HEK293T (cell line): Measurements from ENCODE around the gene SP100.
"Not testable (repeated sequence)": the region's sequence is repeated elsewhere in the genome, so short reads cannot be mapped to it uniquely, and the experiment has no call there.

Experiments
- CTCF ChIA-PET: fragments of 350-600 bp; formaldehyde crosslinking; extraction: SDS; loops from one replicate; lab custom pipeline; 2021; ENCODE audit warnings: antibody characterized with exemption, inconsistent platforms; lab: Yijun Ruan, JAX
- POLR2A ChIA-PET: fragments of 350-600 bp; formaldehyde crosslinking; extraction: SDS; loops from one replicate; lab custom pipeline; 2020; ENCODE audit warnings: antibody characterized with exemption, inconsistent platforms; lab: Yijun Ruan, JAX
- DNase-seq: peaks from one replicate; pipeline ENCODE4 v3.0.0; 2012; ENCODE audit warnings: mixed read lengths; ENCODE audit errors: extremely low spot score
- ARNT ChIP-seq: fragments of 450-650 bp; IDR thresholded peaks from 2 replicates; pipeline ENCODE4 v1.6.1; 2017; ENCODE audit warnings: mild to moderate bottlenecking
- BHLHE40 ChIP-seq: fragments of 450-650 bp; IDR thresholded peaks from 2 replicates; pipeline ENCODE4 v1.6.1; 2016; ENCODE audit warnings: mild to moderate bottlenecking, moderate library complexity, borderline replicate concordance
- CTBP1 ChIP-seq: fragments of 450-650 bp; IDR thresholded peaks from 2 replicates; pipeline ENCODE4 v1.6.1; 2016; ENCODE audit warnings: borderline replicate concordance
- ELF4 ChIP-seq: fragments of 450-650 bp; IDR thresholded peaks from 2 replicates; pipeline ENCODE4 v1.6.1; 2017; ENCODE audit warnings: antibody characterized with exemption
- FOXA1 ChIP-seq: fragments of 450-650 bp; IDR thresholded peaks from 2 replicates; pipeline ENCODE4 v1.6.1; 2016; ENCODE audit warnings: mild to moderate bottlenecking
- FOXK2 ChIP-seq: fragments of 450-650 bp; IDR thresholded peaks from 2 replicates; pipeline ENCODE4 v1.6.1; 2016; ENCODE audit warnings: mild to moderate bottlenecking
- FOXM1 ChIP-seq: fragments of 450-650 bp; IDR thresholded peaks from 2 replicates; pipeline ENCODE4 v1.6.1; 2017; ENCODE audit warnings: mild to moderate bottlenecking, borderline replicate concordance
- HDGF ChIP-seq: fragments of 450-650 bp; IDR thresholded peaks from 2 replicates; pipeline ENCODE4 v1.6.1; 2017; ENCODE audit warnings: antibody characterized with exemption, borderline replicate concordance
- L3MBTL2 ChIP-seq: fragments of 450-650 bp; conservative IDR thresholded peaks from 2 replicates; pipeline ENCODE4 v1.6.1; 2016; ENCODE audit warnings: mild to moderate bottlenecking
- LEF1 ChIP-seq: fragments of 450-650 bp; IDR thresholded peaks from 2 replicates; pipeline ENCODE4 v1.6.1; 2017; ENCODE audit warnings: mild to moderate bottlenecking, borderline replicate concordance
- NFRKB ChIP-seq: fragments of 450-650 bp; IDR thresholded peaks from 2 replicates; pipeline ENCODE4 v1.6.1; 2016; ENCODE audit warnings: mild to moderate bottlenecking, moderate library complexity
- PKNOX1 ChIP-seq: fragments of 450-650 bp; IDR thresholded peaks from 2 replicates; pipeline ENCODE4 v1.6.1; 2016
- SP1 ChIP-seq: fragments of 450-650 bp; IDR thresholded peaks from 2 replicates; pipeline ENCODE4 v1.6.1; 2017
- SUZ12 ChIP-seq: fragments of 450-650 bp; IDR thresholded peaks from 2 replicates; pipeline ENCODE4 v1.6.1; 2016; ENCODE audit warnings: mild to moderate bottlenecking
- TARDBP ChIP-seq: fragments of 450-650 bp; IDR thresholded peaks from 2 replicates; pipeline ENCODE4 v1.6.1; 2016
- ZNF384 ChIP-seq: fragments of 450-650 bp; IDR thresholded peaks from 2 replicates; pipeline ENCODE4 v1.6.1; 2016

SP100 gene

GRCh38 chr2:230416061-230416721 is at the start of gene SP100:
Gene SP100 (plus strand): TSS chr2:230416201. CDS start chr2:230416297, 96 bp downstream.
- TF ChIP-seq HDGF (no peak), ARNT (no peak), CTBP1 (no peak), LEF1 (no peak), L3MBTL2 (no peak), ELF4 (no peak), FOXM1 (no peak), NFRKB (no peak), FOXA1 (no peak), SUZ12 (no peak), PKNOX1 (no peak), TARDBP (no peak), SP1 (no peak), BHLHE40 (no peak), FOXK2 (no peak)
- no peak for DNase-seq
- CTCF ChIA-PET, result no interaction called here
- POLR2A ChIA-PET, result no interaction called here

GRCh38 chr2:230382108-230382507 is 33.9 kb upstream of the SP100 start:
- no peak for DNase-seq
- TF ChIP-seq BHLHE40 (no peak), ARNT (no peak), NFRKB (no peak), PKNOX1 (no peak), FOXM1 (no peak), HDGF (no peak), LEF1 (no peak), FOXK2 (no peak), L3MBTL2 (no peak), ELF4 (no peak)
- ChIA-PET POLR2A (no interaction called here), CTCF (no interaction called here)

GRCh38 chr2:230383453-230383852 is 32.5 kb upstream of the SP100 start:
- TF ChIP-seq TARDBP (no peak), SP1 (no peak), ELF4 (no peak), ARNT (no peak), PKNOX1 (no peak), L3MBTL2 (no peak), CTBP1 (no peak), HDGF (no peak), SUZ12 (no peak), NFRKB (no peak), BHLHE40 (no peak), LEF1 (no peak), FOXA1 (no peak), FOXM1 (no peak)
- POLR2A ChIA-PET, result no interaction called here
- CTCF ChIA-PET, result no interaction called here
- DNase-seq, result no peak

GRCh38 chr2:230384986-230385385 is 31.0 kb upstream of the SP100 start:
- DNase-seq, result no peak
- ChIA-PET POLR2A (no interaction called here), CTCF (no interaction called here)
- TF ChIP-seq SP1, result no peak

GRCh38 chr2:230394301-230394700 is 21.7 kb upstream of the SP100 start:
- CTCF ChIA-PET, result no interaction called here
- POLR2A ChIA-PET, result no interaction called here
- TF ChIP-seq LEF1 (no peak), ZNF384 (no peak), TARDBP (no peak), L3MBTL2 (no peak), CTBP1 (no peak), ELF4 (no peak), HDGF (no peak), FOXA1 (no peak), SP1 (no peak)
- DNase-seq, result no peak

GRCh38 chr2:230398698-230399097 is 17.3 kb upstream of the SP100 start:
- DNase-seq, POLR2A ChIA-PET, CTCF ChIA-PET: not testable (repeated sequence)

GRCh38 chr2:230400041-230400440 is 16.0 kb upstream of the SP100 start:
- no peak for DNase-seq
- CTCF ChIA-PET, result no interaction called here
- TF ChIP-seq L3MBTL2 (no peak), CTBP1 (no peak), ELF4 (no peak), LEF1 (no peak), FOXK2 (no peak), SUZ12 (no peak), SP1 (no peak), ARNT (no peak), FOXA1 (no peak), TARDBP (no peak), ZNF384 (no peak), BHLHE40 (no peak)
- POLR2A ChIA-PET, result no interaction called here
